ENCODE data around the gene RGP1. TPM values are rescaled to one million over a fixed set of nuclear protein-coding genes. Genes with fewer than 3 reads are reported as not detected.

The RGP1 gene
- total RNA-seq, 1 experiment from 2014 or later, result 27.1 TPM

DNA sequence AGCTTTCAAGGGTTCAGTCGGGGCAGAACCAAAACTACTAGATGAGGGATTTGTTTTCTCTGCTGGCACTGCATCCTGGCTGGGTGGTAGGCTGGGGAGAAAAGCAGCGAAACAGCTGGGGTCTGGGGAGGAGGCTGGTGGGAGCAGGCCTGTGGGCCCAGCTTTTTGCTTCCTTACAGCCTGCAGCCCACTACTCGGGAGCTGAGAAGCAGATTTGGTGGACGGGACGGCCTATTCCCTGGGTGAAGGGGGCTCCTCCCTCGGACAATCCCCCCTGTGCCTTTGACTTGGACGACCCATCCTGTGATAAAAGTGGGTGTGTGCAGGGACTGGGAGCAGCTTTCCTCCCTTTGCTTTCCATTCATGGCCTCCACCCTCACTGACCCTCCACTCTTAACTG, 51.4 kb downstream of the RGP1 start:
- Mint-ChIP-seq H3K4me1 (ENCODE audit: low read depth, unreplicated experiment) (peaks cover 29% of the 10 kb centered on the region), H3K36me3 (ENCODE audit: insufficient read depth, unreplicated experiment) (peaks cover 15% of the 10 kb centered on the region), H3K9me3 (ENCODE audit: unreplicated experiment) (no peaks in the 10 kb centered on the region), H3K4me3 (ENCODE audit: unreplicated experiment) (peak overlapping the region; percentile 70), H3K27ac (ENCODE audit: unreplicated experiment) (peak overlapping the region; percentile 85), H3K27me3 (ENCODE audit: insufficient read depth, unreplicated experiment) (no peaks in the 10 kb centered on the region)
- Histone ChIP-seq H3K4me3 (ENCODE audit: low read depth, low read length) (no peak overlapping the region), H3K4me1 (peaks cover 46% of the 10 kb centered on the region), H3K9me3 (no peaks in the 10 kb centered on the region), H3K36me3 (ENCODE audit: control insufficient read depth, insufficient read depth, low read length) (no peaks in the 10 kb centered on the region), H3K27me3 (replicated peaks; ENCODE audit: control insufficient read depth, insufficient read depth, low read length) (no peaks in the 10 kb centered on the region)
- no TSS peak for BruUV-seq (replicated peaks)
- TF ChIP-seq, protein P1, sequence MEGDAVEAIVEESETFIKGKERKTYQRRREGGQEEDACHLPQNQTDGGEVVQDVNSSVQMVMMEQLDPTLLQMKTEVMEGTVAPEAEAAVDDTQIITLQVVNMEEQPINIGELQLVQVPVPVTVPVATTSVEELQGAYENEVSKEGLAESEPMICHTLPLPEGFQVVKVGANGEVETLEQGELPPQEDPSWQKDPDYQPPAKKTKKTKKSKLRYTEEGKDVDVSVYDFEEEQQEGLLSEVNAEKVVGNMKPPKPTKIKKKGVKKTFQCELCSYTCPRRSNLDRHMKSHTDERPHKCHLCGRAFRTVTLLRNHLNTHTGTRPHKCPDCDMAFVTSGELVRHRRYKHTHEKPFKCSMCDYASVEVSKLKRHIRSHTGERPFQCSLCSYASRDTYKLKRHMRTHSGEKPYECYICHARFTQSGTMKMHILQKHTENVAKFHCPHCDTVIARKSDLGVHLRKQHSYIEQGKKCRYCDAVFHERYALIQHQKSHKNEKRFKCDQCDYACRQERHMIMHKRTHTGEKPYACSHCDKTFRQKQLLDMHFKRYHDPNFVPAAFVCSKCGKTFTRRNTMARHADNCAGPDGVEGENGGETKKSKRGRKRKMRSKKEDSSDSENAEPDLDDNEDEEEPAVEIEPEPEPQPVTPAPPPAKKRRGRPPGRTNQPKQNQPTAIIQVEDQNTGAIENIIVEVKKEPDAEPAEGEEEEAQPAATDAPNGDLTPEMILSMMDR (IDR thresholded peaks at IDR 0.05; ENCODE audit: insufficient read depth in 1 of 2, low read depth in 1 of 2, low read length in 1 of 2, severe bottlenecking in 1 of 2, unreplicated experiment in 1 of 2), result no peak
- ChIA-PET POLR2A (interaction anchor here (0.7 kb wide), 1 partner anchor 11 kb away, joined by 3 read pairs; the partner anchor contains the start of gene SPAG8), CTCF (interaction anchor here (1.1 to 2.4 kb wide), 3 partner anchors 10 to 26 kb away, joined by 6 to 16 read pairs (median 7); partner anchors contain the start of gene HINT2)
- no peak for DNase-seq
- intact Hi-C loops (cut with micrococcal nuclease; ENCODE audit: unreplicated experiment), result no loop called here

DNA sequence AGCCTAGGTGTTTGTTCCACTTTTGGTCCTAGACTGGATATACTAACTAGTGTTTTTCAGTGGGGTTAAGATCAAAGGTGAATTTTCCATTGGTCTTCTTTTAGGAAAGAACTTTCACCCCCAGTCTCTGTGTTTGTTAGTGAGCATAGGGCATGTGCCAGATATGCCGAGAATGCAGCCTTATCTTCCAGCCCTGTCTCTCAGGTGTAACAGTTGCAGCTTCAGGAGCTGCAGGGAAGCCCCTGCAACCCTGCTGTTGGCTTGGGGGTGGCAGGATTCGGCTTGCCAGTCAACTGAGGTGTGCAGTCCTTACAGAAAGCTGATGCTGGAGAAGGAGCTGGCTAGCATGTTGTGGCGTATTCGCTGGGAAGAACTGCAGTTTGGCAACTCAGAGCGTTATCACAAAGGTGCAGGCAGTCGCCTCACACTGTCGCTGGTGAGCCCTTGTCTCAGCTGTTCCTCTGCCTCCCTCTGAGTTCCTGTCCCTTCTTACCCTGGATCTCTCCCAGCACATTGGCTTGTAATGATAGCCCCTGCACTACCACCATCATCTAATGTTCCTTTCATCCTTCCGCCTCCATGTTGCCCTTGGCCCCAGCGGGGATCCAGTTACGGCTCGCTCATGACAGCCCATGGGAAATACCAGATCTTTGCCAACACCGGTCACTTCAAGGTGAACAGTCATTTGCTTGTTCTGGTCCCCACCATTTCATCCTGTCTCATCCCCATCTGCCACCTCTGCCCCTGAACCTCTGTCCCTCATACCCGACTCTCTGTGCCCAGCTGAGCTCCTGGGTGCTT, 52.4 kb downstream of the RGP1 start:
- no TSS peak for BruUV-seq (replicated peaks)
- H3K9me3 Mint-ChIP-seq (ENCODE audit: unreplicated experiment), result no peaks in the 10 kb centered on the region

DNA sequence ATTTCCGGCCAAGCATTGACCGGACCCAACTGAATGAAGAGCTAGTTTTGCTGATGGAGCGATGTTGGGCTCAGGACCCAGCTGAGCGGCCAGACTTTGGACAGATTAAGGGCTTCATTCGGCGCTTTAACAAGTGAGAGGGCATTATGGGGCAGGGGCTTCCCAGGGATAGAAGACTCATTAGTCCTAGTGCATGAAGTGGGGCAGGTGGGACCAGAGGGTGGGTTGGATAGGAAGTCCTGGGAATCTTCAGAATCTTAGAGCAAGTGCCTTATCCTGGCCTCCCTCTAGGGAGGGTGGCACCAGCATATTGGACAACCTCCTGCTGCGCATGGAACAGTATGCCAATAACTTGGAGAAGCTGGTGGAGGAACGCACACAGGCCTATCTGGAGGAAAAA, 57.0 kb downstream of the RGP1 start:
- H3K27me3 ChIP-seq (replicated peaks; ENCODE audit: control insufficient read depth, insufficient read depth, low read length), result no peaks in the 10 kb centered on the region
- no peak for DNase-seq
- Mint-ChIP-seq H3K4me1 (ENCODE audit: low read depth, unreplicated experiment) (peaks cover 12% of the 10 kb centered on the region), H3K36me3 (ENCODE audit: insufficient read depth, unreplicated experiment) (peaks cover 24% of the 10 kb centered on the region), H3K27ac (ENCODE audit: unreplicated experiment) (no peak overlapping the region), H3K4me3 (ENCODE audit: unreplicated experiment) (no peak overlapping the region), H3K27me3 (ENCODE audit: insufficient read depth, unreplicated experiment) (no peaks in the 10 kb centered on the region), H3K9me3 (ENCODE audit: unreplicated experiment) (no peaks in the 10 kb centered on the region)
- ChIA-PET CTCF (interaction anchor here (1.0 kb wide), 1 partner anchor 16 kb away, joined by 4 read pairs; no protein-coding TSS in a partner anchor), POLR2A (no interaction called here)
- TF ChIP-seq, protein P1 (IDR thresholded peaks at IDR 0.05; ENCODE audit: insufficient read depth in 1 of 2, low read depth in 1 of 2, low read length in 1 of 2, severe bottlenecking in 1 of 2, unreplicated experiment in 1 of 2), result no peak
- H3K9me3 ChIP-seq, result no peaks in the 10 kb centered on the region
- H3K4me1 ChIP-seq, result peaks cover 14% of the 10 kb centered on the region
- intact Hi-C loops (cut with micrococcal nuclease; ENCODE audit: unreplicated experiment), result no loop called here
- no peaks in the 10 kb centered on the region for H3K36me3 ChIP-seq (ENCODE audit: control insufficient read depth, insufficient read depth, low read length)
- no TSS peak for BruUV-seq (replicated peaks)
- H3K4me3 ChIP-seq (ENCODE audit: low read depth, low read length), result no peak overlapping the region

More for the DNA sequence above, 52.4 kb downstream of the RGP1 start:
- POLR2A ChIA-PET, result interaction anchor here (1.5 kb wide), 1 partner anchor 13 kb away, joined by 4 read pairs; no protein-coding TSS in a partner anchor
- Histone ChIP-seq H3K27me3 (replicated peaks; ENCODE audit: control insufficient read depth, insufficient read depth, low read length) (no peaks in the 10 kb centered on the region), H3K36me3 (ENCODE audit: control insufficient read depth, insufficient read depth, low read length) (no peaks in the 10 kb centered on the region), H3K4me3 (ENCODE audit: low read depth, low read length) (peak overlapping the region; percentile 6; the same call in 1 of the 2 replicates), H3K9me3 (no peaks in the 10 kb centered on the region), H3K4me1 (peaks cover 46% of the 10 kb centered on the region)
- Mint-ChIP-seq H3K4me1 (ENCODE audit: low read depth, unreplicated experiment) (peaks cover 29% of the 10 kb centered on the region), H3K36me3 (ENCODE audit: insufficient read depth, unreplicated experiment) (peaks cover 25% of the 10 kb centered on the region), H3K27me3 (ENCODE audit: insufficient read depth, unreplicated experiment) (no peaks in the 10 kb centered on the region), H3K27ac (ENCODE audit: unreplicated experiment) (peak overlapping the region; percentile 85), H3K4me3 (ENCODE audit: unreplicated experiment) (peak overlapping the region; percentile 70)
- TF ChIP-seq, protein P1 (IDR thresholded peaks at IDR 0.05; ENCODE audit: insufficient read depth in 1 of 2, low read depth in 1 of 2, low read length in 1 of 2, severe bottlenecking in 1 of 2, unreplicated experiment in 1 of 2), result no peak
- intact Hi-C loops (cut with micrococcal nuclease; ENCODE audit: unreplicated experiment), result loop anchor here (1.0 kb wide), 2 partner anchors 14 to 25 kb away; partner anchors contain the start of gene HINT2
- peak; percentile 55 to 62 for DNase-seq
- CTCF ChIA-PET, result interaction anchor here (0.9 to 2.5 kb wide), 4 partner anchors 11 to 81 kb away, joined by 4 to 16 read pairs (median 8); partner anchors contain the start of gene HINT2

Small RNAs within 50 kb of the gene (microRNA-seq; reads per million reads assigned to microRNA genes)
- gene MIR6852, result not detected
- not detected for gene MIR6853

Other genes starting within 250 kb of the RGP1 start
- gene TESK1, start 144.0 kb upstream of the RGP1 start, total RNA-seq (2022), result 27.9 and 30.1 TPM in 2 replicates
- gene CD72, start 130.9 kb upstream of the RGP1 start, total RNA-seq (2022), result 0.70 and 0.95 TPM in 2 replicates
- gene SIT1, start 98.4 kb upstream of the RGP1 start, total RNA-seq (2022), result not detected in 2 replicates
- gene RMRP, start 91.3 kb upstream of the RGP1 start, total RNA-seq (2022), result 10,161 and 10,726 TPM in 2 replicates
- gene CCDC107, start 91.0 kb upstream of the RGP1 start, total RNA-seq (2022), result 11.8 and 12.1 TPM in 2 replicates
- gene ARHGEF39, start 84.1 kb upstream of the RGP1 start, total RNA-seq (2022), result 31.4 and 32.8 TPM in 2 replicates
- not detected in 2 replicates for gene CA9, start 75.4 kb upstream of the RGP1 start, total RNA-seq (2022)
- 21.8 and 26.5 TPM in 2 replicates for gene TPM2, start 59.4 kb upstream of the RGP1 start, total RNA-seq (2022)
- 147 and 165 TPM in 2 replicates for gene TLN1, start 17.1 kb upstream of the RGP1 start, total RNA-seq (2022)
- 50.4 and 54.1 TPM in 2 replicates for gene CREB3, start 16.6 kb upstream of the RGP1 start, total RNA-seq (2022)
- 108 and 111 TPM in 2 replicates for gene GBA2, start 59 bp upstream of the RGP1 start, total RNA-seq (2022)
- gene MSMP, start 5.0 kb downstream of the RGP1 start, total RNA-seq (2022), result not detected in 2 replicates
- gene NPR2, start 42.3 kb downstream of the RGP1 start, total RNA-seq (2022), result 40.5 and 44.1 TPM in 2 replicates
- 0.19 and 0.29 TPM in 2 replicates for gene SPAG8, start 63.0 kb downstream of the RGP1 start, total RNA-seq (2022)
- 88.0 and 110 TPM in 2 replicates for gene HINT2, start 65.8 kb downstream of the RGP1 start, total RNA-seq (2022)
- not detected in 2 replicates for gene FAM221B, start 79.4 kb downstream of the RGP1 start, total RNA-seq (2022)
- 4.8 and 4.9 TPM in 2 replicates for gene TMEM8B, start 79.9 kb downstream of the RGP1 start, total RNA-seq (2022)
- gene OR13J1, start 121.1 kb downstream of the RGP1 start, total RNA-seq (2022), result not detected in 2 replicates
- gene HRCT1, start 156.9 kb downstream of the RGP1 start, total RNA-seq (2022), result not detected in 2 replicates
- gene SPAAR, start 160.2 kb downstream of the RGP1 start, total RNA-seq (2022), result not detected in 2 replicates
- gene OR2S2, start 208.9 kb downstream of the RGP1 start, total RNA-seq (2022), result not detected in 2 replicates

Data from Caco-2 (cell line).